GOT3 (cell line): ENCODE results near the gene MGLL.
"Not testable (repeated sequence)": the region's sequence is repeated elsewhere in the genome, so short reads cannot be mapped to it uniquely, and the experiment has no call there.

Experiments used
- DNase-seq: peaks from one replicate; lab custom pipeline; 2025; ENCODE audit warnings: mixed read lengths; lab: John Stamatoyannopoulos, UW

MGLL gene

DNA sequence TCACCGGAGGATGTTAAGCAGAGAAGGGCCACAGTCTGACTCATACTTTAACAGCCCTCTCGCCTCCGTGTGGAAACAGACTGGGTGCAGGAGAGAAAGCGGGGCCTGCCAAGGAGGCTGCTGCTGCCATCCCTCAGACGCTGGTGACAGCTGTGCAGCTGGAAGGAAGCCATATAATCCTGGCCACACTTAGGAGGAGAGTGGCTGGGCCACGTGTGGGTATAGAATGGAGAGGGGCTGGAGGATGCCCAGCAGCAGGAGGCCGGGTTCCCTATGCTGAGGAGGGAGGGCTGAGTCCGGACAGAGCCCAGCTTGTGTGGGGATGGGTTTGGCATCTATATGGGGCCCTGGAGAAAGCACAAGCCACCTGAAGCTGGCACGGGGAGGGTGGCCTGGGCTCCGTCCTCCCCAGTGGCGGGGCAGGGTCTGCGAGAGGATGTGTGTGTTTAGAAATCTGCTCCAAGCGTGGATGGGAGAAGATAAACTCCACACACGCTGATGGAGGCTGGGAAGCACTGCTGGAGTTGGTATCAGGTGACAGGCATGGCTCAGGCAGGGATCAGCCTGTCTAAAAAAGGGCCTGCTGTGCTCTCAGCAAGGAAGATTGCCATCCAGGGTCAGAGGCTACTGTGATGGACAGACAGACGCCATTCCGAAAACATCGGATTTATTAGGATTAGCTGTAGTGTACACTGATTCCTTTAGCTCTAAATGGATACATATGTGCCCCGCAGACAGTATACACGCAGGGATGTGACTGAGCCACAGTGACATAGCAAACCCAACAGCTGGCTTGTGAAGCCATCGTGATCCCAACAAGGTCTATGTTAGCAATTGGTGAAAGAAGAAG, 133.7 kb downstream of the MGLL start:
- DNase-seq = no peak

DNA sequence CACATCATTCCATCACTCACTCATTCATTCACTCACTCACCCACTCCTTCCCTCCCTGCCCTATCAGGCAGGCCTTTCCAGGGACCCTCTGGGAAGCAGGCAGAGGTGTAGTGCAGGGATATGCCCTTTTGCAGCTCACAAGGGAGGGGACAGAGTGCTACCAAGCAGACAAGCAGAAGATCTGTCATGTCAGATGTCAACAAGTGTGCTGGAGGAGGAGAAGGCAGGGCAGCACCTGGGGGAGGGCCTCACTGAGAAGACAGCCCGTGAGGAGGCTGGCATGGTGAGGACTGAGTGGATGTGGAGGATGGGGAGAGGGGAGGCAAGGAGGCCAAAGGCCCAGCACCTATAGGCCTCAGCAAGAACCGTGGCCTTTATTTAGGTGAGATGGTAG, 134.3 kb downstream of the MGLL start:
- no peak for DNase-seq

DNA sequence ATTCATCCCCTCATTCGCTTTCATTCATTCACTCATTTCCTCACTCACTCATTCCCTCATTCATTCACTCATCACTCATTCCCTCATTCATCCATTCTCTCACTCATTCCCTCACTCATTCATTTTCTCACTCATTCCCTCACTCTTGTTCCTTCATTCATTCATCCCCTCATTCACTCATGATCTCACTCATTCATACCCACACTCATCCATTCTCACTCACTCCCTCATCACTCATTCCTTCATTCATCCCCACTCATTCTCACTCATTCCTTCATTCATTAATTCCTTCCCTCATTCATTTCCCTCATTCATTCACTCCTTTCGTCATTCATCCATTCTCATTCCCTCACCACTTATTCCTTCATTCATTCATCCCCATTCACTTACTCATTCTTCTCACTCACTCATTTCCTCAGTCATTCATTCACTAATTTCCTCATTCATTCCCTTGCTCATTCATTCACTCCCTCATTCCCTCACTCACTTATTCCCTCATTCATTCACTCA, 135.0 kb downstream of the MGLL start:
- DNase-seq = no peak

DNA sequence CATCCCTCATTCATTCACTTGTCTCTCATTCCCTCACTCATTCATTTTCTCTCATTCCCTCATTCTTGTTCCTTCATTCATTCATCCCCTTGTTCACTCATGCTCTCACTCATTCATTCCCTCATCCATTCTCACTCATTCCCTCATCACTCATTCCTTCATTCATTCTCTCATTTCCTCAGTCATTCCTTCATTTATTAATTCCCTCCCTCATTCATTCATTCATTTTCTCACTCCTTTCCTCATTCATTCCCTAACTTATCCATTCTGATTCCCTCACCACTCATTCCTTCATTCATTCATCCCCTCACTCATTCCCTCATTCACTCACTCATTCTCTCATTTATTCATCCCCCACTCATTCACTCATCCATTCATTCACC, 135.8 kb downstream of the MGLL start:
- DNase-seq = no peak

DNA sequence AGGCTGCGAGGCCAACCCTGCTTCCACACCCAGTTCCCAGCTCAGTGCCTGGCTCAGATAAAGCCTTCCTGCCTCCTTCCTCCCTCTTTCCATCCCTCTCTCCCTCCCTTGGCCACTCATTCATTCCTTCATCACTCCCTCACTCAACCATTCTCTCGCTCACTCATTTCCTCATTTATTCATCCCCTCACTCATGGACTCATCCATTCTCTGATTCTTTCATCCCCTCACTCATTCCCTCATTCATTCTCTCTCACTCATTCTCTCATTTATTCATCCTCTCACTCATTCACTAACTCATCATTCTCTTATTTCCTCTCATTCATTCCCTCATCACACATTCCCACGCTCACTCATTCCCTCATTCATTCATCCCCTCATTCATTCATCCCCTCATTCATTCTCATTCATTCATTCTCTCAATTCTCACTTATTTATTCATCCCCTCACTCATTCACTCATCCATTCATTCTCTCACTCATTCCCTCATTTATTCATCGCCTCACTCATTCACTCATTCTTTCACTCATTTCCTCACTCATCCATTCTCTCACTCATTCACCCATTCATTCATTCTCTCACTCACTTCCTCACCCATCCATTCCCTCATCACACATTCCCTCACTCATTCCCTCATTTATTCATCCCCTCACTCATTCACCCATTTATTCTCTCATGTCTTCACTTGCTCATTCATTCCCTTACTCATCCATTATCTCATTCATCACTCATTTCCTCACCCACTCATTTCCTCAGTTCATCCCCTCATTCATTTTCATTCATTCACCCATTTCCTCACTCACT, 136.4 kb downstream of the MGLL start:
- no peak for DNase-seq

DNA sequence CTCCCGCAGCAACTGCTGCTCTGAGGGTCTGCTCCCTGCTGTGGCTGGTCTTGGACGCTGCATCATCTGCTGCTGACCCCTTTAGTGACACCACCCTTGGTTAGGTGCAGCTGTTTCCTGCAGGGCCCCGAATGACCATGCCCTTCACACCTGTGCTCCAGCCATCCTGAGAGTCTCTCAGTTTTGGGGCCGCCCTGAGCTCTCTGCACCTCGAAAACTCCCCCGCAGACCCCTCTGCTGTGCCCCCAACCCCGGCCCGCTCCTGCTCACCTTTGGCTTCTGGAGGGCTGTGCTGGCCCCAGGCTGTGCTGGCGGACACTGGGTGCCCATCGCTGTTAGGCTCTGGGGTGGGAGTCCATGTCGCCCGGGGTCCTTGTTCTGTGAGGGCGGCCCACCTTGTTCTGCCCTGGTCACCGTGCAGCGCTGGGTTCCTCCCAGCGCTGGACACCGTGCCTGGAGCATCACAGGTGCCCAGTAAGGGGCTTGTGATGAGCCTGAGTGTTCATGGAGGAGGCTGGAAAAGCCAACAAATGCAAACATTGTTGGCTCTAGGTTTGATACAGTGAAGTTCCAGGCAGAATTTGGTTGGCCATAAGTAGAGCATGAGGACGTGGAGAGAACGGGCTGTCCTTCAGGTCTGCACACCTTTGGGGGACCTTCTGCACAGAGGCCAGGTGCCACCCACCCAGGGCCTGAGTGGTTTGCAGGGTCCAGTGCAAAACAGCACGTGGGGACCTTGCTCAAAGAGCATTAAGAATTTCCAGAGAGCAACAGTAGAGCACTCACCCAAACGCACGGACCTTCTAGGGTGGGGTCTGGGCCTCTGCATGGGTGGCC, 137.2 kb downstream of the MGLL start:
- DNase-seq = no peak

DNA sequence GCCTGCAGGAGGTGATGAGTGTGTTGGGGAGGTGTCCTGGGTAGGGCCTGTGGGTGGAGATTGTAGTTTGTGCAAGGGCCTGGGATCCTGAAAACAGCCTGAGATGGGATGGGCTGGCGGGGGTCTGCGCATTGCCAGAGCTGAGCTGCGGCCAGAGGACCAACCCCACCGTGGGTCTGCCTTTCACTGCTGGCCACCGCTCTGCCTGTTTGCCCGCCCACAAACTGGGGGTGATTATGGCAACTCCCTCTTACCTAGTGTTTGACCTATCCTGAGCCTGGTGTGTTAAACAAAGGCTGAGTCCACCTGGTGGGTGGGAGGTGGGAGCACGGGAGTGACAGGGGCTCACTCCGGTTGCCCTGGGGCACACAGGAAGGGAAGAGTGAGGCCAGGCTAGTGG, 139.8 kb downstream of the MGLL start:
- no peak for DNase-seq

DNA sequence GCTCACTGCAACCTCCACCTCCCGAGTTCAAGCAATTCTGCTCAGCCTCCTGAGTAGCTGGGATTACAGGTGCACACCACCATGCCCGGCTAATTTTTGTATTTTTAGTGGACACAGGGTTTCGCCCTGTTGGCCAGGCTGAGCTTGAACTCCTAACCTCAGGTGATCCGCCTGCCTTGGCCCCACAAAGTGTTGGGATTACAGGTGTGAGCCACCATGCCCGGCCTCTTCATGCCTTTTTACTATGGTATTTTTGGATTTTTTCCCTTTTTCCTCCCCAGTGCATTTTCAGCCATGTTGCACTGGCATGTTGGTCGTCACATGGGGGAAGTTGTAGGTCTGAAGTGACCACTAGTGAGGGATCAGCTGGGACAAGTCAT, 140.2 kb downstream of the MGLL start:
- not testable (repeated sequence) for DNase-seq

DNA sequence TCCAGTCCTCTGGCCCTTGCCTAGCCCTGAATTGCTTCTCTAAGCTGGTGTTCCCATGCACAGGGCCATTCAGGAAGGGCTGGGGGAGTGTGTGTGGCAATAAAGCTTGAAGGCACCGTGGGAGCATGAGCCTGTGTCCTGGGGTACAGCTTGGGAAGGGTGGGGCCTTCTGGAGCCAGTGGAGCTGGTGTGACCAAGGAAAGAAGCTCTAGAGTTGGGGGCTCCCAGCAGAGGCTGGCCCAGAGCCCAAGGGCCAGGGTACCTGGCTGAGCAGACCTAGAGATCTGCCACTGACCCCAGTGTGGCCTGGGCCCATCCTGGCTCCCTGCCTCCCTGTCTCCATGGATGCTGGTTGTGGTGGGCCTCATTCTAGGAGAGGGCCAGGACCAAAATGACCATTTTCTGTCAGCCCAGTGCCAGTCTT, 141.5 kb downstream of the MGLL start:
- DNase-seq = no peak

DNA sequence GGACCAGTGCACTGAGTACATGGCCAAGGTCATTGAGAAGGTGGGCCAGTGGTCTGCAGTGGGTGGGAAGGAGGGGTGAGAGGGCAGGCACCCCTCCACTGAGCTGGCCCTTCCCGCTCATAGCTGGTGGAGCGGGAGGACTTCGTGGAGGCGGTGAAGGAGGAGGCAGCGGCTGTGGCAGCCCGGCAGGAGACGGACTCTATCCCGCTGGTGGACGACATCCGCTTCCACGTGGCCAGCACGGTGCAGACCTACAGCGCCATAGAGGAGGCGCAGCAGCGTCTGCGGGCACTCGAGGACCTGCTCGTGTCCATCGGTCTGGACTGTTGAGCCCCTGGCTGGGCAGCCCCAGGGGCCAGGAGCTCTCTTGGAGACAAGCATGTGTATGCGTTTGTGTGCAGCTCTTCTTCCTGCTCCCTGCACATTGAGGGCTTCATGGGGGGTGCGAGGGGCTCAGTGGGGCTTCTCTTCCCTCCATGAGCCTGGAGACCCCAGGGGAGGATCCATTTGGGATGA, 142.1 kb downstream of the MGLL start:
- DNase-seq = no peak

DNA sequence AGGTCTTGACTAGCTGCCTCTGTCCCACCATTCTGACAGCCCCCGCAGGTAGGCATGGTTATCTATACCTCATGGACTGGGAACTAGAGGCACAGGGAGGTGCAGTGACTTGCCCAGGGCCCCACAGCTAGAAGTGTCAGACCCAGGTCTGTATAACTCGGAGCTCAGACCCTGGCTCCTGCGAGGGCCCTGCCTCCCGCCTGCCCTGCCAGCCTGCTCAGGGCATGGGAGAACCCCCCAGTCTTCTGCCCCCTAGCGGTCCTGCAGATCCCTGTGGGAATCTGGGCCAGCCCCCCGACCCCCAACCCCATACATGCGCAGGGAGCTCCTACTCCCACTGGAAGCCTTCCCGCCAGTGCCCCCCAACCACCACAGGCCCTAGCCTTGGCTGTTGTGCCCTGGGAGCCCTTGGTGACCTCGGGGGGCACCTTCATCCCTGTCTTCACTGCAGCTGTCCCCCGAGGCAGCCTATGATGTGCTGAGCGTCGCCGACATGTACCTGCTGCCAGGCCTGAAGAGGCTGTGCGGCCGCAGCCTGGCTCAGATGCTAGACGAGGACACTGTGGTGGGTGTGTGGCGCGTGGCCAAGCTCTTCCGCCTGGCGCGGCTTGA, 142.7 kb downstream of the MGLL start:
- DNase-seq = no peak

DNA sequence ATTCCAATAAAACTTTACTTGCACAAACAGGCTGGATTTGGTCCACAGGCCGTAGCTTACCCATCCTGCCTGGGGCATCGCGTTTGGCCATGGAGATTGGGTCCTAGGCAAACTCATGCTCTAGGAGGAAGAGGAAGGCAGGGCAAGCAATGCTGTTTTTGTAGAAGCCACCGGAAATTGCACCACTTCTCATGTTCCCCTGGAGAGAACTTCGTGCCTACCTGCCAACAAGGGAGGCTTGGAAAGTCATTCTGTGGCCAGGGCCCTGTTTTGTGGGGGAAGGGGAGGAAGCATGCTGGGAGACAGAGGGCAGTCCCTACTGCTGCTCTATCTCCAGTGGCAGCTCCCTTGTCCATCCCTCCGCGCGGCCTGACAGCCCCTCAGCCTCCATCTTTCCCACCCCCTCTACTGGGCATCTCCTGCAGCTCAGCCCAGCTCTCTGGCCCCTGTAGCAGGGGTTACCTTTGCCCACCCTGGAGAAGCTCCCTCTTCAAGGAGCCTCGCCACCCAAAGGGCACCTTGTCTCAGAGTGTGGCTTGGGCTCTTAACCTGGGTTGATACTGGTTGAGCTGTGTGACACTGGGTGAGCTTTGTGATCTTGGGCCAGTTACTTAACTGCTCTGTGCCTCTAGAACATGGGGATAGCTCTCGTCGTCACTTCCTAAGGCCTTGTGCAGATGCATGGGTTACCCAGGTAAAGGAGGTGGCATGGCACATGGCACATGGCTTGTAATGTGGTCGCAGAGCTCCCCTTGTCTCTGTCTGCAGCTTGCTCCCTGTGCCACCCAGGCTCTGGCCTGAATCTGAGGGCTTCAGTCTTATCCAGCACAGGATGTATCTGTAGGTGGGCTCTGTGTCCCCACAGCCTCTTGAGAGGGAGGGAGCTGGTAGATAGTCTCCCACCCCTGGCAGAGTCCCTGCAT, 143.4 kb downstream of the MGLL start:
- no peak for DNase-seq

DNA sequence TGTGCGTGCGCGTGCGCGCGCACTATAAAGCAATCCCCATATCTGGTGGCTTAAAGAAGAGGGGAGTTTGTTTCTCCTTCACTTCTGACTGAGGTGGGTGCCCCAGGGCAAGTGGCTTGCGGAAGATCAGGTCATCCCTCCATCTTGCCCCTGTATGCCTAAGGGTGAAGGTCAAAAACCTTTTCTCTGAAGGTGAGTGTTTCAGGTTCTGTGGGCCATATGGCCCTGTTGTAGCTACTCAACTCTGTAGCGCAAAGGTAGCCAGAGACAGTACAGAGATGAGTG, 144.1 kb downstream of the MGLL start:
- no peak for DNase-seq

DNA sequence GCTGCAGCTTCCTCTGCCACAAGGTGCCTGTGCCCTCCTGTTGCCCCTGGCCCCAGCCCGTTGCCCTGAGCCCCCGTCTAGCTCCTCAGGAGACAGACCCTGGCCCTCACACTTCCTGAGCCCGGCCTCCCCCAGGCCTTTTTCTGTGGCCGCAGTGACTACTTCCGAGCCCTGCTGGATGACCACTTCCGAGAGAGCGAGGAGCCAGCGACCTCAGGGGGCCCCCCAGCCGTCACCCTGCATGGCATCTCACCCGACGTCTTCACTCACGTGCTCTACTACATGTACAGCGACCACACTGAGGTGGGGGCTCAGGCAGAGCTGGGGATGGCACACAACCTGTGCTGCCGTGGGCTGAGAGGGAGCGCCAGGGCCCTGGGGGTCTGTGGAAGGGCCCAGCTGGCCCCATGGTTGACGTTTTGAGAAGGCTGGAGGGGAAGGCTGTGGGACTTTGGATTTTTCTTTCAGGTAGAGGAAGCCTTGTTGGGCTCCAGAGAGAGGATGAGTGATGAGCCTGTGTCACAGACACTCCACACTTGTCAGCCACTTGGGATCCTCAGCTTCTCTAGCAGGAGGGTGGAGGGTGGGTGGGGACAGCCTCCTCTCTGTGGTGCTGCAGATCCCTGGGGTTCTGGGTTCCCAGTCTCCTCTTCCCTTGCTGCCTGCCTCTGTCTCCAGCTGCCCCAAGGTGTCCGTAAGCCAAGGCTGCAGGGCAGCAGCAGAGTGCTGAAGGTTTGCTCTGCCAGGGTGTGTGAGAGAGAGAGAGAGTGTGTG, 144.6 kb downstream of the MGLL start:
- DNase-seq = no peak

DNA sequence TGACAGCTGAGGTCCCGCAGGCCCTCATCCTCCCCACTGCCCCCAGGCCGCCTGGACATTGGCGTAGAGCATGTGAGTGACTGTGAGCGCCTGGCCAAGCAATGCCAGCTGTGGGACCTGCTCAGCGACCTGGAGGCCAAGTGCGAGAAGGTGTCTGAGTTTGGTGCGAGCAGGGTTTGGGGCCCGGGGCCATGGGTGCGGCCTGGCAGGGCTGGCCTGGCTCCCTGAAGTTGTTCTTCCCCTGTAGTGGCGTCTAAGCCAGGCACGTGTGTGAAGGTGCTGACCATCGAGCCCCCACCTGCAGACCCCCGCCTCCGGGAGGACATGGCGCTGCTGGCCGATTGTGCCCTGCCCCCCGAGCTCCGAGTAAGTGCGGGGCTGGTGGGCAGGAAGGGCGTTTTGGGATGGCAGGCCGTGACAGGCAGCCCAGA, 145.4 kb downstream of the MGLL start:
- no peak for DNase-seq

DNA sequence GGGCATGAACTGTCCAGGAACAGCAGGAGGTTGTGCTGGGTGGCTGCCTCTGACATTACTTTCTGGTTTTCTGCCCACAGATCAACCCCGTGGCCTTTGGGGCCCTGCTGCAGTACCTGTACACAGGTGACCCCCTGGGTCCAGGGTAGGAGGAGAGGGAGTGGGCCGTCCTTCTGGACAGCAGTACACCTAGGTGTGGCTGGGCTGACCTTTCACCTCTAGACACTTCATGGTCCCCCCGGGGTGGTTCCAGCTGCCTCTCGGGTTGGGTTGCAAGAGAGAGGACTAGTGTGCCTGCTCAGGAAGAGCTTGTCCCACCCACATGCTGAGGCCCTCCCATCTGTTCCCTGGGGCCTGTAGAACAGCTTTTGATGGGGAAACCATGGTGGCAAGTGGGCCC, 145.9 kb downstream of the MGLL start:
- no peak for DNase-seq

DNA sequence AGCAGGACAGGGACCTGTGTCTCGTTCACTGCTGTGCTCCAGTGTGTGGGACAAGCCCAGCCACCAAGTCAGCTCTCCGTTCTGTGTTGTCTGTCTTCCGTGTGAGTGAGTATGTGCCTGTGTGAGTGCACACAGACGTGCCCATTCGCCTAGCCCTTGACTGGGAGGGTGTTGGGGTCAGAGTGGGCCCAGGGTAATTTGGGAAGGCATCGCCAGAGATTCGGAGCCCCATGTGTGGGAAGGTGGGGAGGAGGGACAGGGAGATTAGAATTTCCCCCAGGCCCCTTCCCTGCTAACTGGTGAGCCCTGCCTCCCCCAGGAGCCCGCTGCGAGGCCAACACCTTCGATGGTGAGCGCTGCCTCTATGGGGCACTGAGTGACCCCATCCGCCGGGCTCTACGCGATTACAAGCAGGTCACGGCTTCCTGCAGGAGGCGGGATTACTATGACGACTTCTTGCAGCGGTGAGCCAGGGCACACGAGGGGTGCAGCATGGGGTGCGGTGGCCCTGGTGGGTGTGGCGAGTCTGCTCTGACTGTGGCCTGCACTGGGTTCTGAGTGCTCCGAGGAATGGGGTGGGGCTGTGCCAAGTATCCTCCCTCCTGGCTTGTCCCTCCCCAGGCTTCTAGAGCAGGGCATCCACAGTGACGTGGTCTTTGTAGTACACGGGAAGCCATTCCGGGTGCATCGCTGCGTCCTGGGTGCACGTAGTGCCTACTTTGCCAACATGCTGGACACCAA, 146.5 kb downstream of the MGLL start:
- DNase-seq = no peak

DNA sequence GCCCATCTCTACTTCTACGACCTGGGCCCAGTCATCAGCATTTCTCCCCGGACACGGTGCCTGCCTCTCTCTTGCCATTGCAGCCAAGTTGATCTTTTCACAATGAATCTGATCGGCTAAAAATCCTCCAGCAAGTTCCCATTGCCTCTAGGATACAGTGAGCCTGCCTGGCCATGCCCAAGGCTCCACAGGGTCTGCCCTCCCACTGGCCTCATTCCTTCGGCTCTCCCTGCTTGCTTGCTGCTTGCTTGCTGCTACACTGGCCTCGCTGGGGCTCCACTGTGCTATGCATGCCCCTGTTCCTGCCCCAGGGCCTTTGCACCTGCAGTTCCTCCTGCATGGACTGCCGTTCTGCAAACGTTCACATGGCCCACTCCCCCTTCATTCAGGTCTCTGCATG, 147.5 kb downstream of the MGLL start:
- no peak for DNase-seq

DNA sequence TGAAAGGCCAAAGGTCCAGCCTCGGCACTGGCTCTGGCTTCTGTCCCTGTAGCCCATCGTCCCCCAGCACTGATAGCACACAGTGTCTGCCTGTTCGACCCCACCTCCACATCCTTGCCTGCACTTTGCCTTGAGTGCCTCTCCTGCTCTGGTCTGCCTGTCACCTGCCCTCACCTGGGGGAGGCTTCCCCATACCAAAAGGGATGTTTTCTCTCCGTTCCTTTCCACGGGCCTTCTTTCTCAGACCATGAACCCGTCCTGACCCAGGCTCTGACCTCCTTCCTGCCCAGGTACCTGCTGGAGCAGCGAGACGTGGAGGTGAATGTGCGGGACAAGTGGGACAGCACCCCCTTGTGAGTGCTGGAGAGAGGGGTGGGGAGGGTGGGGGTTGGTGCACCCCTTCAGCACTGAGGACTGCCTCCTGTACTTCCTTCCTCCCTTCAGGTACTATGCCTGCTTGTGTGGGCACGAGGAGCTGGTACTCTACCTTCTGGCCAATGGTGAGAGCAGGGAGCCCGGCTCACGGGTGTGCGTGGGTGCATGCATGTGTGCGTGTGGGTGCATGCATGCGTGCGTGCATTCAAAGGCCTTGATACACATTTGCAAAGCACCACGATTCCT, 148.1 kb downstream of the MGLL start:
- no peak for DNase-seq
